CD4-positive, alpha-beta T cell treated with Interleukin-10 for 1 hour (primary cell): ENCODE results near the gene THAP9.
A peak's percentile ranks its signal among the peaks of the same experiment; 100 is the strongest.
"Not testable (repeated sequence)": the region's sequence is repeated elsewhere in the genome, so short reads cannot be mapped to it uniquely, and the experiment has no call there.

Experiments used
- DNase-seq: peaks from one replicate; pipeline ENCODE4 v3.0.0-alpha.2; 2020

Gene THAP9, protein sequence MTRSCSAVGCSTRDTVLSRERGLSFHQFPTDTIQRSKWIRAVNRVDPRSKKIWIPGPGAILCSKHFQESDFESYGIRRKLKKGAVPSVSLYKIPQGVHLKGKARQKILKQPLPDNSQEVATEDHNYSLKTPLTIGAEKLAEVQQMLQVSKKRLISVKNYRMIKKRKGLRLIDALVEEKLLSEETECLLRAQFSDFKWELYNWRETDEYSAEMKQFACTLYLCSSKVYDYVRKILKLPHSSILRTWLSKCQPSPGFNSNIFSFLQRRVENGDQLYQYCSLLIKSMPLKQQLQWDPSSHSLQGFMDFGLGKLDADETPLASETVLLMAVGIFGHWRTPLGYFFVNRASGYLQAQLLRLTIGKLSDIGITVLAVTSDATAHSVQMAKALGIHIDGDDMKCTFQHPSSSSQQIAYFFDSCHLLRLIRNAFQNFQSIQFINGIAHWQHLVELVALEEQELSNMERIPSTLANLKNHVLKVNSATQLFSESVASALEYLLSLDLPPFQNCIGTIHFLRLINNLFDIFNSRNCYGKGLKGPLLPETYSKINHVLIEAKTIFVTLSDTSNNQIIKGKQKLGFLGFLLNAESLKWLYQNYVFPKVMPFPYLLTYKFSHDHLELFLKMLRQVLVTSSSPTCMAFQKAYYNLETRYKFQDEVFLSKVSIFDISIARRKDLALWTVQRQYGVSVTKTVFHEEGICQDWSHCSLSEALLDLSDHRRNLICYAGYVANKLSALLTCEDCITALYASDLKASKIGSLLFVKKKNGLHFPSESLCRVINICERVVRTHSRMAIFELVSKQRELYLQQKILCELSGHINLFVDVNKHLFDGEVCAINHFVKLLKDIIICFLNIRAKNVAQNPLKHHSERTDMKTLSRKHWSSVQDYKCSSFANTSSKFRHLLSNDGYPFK

DNA sequence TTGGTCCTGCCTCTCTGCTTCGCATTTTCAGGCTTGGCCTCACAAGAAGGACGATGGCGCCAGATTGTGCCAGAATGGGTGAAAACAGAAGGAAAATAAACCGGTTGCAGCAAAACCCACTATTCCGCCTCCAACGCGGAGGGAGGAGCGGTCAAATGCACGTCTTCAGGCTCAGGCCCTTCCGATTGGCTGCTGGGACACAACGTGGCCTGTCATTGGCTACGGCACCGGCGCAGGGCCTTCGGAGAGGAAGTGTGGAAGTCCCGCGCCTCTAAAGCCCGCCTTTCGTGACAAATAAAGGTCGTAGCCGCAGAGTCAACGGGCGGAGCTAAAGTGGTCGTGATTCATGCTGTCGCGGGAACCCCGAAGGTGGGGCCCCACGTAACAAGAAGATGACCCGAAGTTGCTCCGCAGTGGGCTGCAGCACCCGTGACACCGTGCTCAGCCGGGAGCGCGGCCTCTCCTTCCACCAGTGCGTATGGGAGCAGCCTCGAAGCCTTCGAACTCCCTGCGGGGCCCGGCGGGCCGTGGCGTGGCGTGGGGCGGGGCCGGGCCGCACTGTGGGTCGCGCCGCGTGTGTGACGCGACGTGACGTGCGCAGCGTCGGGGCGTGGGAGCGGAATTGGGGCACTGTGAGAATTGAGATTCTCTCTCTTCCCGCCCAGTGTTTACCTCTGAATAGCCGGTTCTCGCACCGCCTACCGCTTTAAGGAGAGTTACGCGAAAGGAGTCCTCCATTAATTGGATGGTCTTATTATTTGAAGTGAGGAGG lies at the start of gene THAP9:
Gene THAP9 (plus strand): TSS at position 325 of the 772 bp plus-strand sequence. CDS start 68 bp downstream, at position 393.
- peak; percentile 99 for DNase-seq

GRCh38 chr4:82851318-82851717 lies 49.2 kb upstream of the THAP9 start:
- DNase-seq = no peak

GRCh38 chr4:82851885-82852750 lies 48.4 kb upstream of the THAP9 start:
- DNase-seq = peak; percentile 55

GRCh38 chr4:82852751-82853285 lies 47.7 kb upstream of the THAP9 start:
- DNase-seq = no peak

DNA sequence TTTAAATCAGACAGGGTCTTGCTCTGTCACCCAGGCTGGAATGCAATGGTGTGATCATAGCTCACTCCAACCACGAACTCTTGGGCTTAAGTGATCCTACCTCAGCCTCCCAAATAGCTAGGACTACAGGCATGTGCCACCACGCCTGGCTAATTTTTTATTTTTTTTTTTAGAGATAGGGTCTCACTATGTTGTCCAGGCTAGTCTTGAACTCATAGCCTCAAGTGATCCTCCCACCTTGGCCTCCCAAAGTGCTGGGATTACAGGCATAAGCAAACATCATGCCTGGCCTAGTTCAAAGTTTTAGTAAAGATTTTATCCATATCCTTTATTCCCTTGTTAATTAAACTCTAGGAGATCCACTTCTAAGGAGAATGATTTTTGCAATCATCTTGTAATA lies 40.0 kb upstream of the THAP9 start:
- not testable (repeated sequence) for DNase-seq

- DNase-seq = no peak
Observed at GRCh38 chr4:82861529-82861928, 39.0 kb upstream of the THAP9 start.

GRCh38 chr4:82864336-82864979 lies 36.1 kb upstream of the THAP9 start:
- no peak for DNase-seq

DNA sequence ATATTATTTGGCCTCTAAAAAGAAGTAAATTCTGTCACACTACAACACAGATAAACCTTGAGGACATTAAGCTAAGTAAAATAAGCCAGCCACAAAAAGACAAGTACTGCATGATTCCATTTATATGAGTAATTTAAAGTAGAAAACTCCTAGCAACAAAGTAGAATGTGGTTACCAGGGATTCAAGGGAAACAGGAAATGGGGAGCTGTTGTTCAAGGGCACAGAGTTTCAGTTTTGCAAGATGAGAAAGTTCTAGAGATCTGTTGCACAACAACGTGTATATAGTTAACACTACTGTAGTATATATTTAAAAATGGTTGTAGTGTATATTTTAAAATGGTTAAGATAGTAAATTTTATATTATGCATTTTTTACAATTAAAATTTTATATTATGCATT lies 34.9 kb upstream of the THAP9 start:
- DNase-seq = peak; percentile 49

GRCh38 chr4:82866033-82866432 lies 34.5 kb upstream of the THAP9 start:
- DNase-seq = peak; percentile 10

- DNase-seq = no peak
Observed at GRCh38 chr4:82866706-82867385, 33.7 kb upstream of the THAP9 start.

- no peak for DNase-seq
Observed at GRCh38 chr4:82868572-82868971, 32.0 kb upstream of the THAP9 start.

GRCh38 chr4:82885410-82885809 lies 15.1 kb upstream of the THAP9 start:
- DNase-seq = no peak

DNA sequence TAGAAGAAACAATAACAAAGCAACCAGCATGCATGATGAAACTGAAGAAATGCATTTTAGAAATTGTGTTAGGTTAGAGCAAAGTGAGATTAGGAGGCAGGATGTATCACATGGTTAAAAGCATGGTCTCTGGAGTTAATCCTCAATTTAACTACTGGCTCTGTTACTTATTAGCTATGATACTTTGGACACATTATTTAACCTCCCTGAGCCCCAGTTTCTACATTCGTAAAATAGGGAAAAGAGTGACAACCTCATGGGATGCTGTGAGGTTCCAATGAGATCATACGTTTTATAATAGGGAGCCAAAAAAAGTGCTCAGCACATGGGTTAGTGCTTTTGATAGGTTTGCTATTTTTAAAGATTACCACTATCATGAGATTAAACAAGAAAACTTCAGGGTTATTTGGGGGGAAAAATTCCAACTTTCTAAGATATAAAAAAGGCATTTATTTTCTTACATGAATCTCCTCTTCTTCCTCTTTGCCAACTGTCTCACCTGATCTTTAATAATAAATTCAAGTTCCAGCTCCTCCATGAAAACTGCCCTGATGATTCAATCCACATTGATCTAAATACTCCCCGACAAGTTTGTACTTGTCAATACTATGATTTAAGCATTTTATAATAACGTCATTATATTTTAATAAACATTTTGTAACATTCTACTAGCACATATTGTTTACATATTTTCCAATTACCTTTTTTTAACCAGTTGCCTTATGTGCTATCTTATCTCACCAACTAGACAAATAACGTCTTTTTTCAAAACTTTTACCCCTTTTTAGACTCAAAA lies 14.2 kb upstream of the THAP9 start:
- no peak for DNase-seq

DNA sequence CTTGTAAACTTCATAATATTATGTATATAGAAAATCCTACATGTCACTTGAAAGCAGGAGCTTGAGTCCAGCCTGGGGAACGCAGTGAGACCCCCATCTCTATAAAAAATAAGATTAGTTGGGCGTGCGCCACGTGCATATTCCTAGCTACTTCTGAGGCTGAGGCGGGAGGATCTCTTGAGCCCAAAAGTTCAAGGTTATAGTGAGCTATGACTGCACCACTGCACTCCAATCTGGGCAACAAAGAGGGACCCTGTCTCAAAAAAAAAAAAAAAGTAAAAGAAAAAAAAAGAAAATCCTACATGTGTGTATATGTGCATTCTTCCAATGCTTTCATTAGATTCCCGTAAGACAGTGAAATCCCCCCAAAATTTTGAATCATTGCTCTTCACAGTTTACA lies 11.2 kb upstream of the THAP9 start:
- no peak for DNase-seq

DNA sequence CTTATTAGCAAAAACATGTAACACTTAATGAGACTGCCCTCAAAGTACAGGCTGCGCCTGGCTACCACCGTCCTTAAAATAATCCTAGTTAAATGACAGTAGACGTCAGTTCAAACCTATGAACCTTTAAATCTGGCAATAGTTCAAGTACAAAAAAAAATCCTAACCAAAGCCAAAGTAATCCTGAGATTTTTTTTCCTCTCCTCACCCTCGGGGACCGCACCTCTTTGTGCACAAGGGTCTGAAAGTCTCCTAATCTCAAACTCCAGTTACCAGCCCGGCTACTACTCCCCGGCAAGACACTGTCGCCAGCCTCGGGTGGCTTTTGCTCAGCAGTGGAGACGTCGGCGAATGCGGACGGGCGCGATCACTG lies 10.0 kb upstream of the THAP9 start:
- no peak for DNase-seq

DNA sequence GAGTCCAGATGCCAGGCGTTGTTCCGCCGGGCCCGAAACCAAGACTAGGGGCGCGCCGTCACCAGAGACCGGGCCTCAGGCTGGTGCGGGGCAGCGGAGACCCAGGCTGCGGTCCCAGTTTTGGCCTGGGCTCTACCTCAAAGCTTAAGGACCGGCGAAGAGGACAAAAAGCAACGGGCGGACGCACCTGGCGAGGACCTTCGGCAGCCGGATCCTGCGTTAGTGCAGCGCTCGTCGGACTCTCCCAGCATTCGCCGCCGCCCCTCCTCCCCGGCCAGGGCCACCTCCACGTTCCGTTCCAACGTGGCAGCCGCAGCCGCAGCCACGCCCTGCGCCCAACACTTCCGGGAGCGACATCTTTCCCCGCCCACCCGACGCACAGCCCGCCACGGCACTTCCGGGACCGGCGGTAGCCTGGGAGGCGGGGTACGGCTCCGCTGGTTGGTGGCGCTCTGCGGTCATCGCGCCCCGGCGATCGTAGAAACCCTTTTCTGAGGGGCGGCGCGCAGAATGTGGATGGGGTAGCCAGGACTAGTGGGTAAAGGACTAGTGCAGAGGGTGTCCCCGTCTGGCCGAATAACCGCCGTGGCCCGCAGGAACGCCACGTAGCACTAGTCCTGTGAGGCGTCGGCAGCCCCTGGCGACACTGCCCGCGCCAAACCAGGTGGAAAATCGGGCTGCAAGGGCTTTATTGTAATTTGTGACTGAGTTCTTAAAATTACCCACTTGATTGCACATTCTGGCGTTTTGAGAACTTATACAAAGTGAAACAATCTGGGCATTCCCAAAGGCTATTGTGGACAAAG lies 9.4 kb upstream of the THAP9 start, which contains the start of gene SEC31A:
Gene SEC31A (minus strand): TSS at position 253 of the 806 bp plus-strand sequence. CDS start 9,217 bp downstream, outside the sequence.
- peak; percentile 96 for DNase-seq

- no peak for DNase-seq
Observed at GRCh38 chr4:82891707-82892466, 8.6 kb upstream of the THAP9 start.

GRCh38 chr4:82892467-82892802 lies 8.1 kb upstream of the THAP9 start:
- no peak for DNase-seq
